GM19351 (cell line): ENCODE data around the gene HFE.

Experiments used
- ATAC-seq: cut with Tn5 transposase; IDR thresholded peaks from one replicate; pipeline ENCODE4 v1.9.1; 2021; ENCODE audit warnings: mild to moderate bottlenecking, moderate library complexity; ENCODE audit not compliant: unreplicated experiment

Gene HFE

GRCh38 chr6:26130581-26131249, 43.5 kb downstream of the HFE start:
- no peak for ATAC-seq

- ATAC-seq, result no peak
These were observed 44.4 kb downstream of the HFE start for GRCh38 chr6:26131618-26132017.

DNA sequence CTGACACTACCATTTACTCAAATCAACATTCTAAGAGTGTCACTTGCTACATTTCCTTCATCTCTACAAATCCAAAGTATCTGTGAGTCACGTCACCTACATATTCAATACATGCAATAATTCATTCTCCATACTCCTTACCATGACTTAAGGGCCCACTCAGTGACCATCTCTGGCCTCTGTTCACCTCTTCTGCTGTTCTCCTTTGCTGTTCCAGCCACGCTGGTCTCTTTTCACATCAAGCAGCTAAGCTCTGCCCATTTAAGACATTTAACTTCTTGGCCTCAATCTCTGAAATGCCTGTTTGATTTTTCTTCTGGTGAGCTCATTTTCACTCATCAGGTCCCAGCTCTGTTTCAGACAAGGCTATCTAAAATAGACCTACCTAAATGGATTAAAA, 46.5 kb downstream of the HFE start:
- ATAC-seq, result no peak

DNA sequence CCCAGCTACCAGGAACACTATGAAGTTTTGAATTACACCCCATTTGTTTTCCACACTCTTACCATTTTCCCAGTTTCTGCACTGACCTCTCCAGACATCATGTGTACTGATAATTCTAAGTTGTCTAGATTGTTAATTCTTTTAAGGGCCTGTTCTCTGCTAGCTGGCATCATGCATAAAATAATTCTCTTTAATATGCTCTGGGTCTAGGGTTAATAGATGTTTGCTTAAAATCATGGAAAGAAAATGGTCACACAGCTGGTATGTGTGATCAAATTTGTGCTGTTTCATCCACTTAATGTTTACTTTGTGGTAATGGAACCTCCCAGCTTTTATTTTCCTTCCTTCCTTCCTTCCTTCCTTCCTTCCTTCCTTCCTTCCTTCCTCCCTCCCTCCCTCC, 49.1 kb downstream of the HFE start:
- no peak for ATAC-seq

DNA sequence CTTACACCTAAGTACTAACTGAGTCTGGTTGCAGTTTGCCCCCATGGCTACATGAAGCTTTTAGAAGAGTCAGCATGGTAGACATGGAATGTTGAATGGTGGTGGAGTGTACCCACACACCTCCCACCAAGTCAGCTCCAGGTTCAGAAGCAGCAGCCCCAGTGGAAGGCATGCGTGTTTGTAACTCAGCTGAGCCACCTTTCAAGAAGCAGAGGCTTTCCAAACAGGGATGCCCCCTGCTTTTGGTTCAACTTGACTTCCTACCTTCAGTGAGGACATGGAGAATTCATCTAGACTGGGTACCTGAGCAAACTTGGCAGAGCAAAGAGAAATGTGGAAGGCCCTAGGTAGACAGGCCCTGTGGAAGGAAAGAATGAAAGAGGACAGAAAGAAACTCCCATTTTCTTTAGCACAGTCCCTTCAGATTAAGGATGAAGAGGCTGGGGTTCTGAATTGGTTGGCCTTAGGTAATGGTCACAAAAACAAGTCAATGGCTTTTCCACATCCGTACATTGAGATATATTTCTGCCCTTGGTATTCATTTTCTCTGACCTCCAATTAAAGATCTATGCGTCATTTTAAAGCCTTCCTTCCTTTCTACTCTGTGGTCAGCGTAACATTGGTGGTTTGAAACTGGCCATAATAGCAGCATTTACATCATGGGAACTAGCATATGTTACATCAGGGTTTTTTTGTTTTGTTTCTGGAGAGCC, 53.2 kb downstream of the HFE start:
- no peak for ATAC-seq

- ATAC-seq, result no peak
These were observed 53.7 kb downstream of the HFE start for GRCh38 chr6:26140967-26141294.

DNA sequence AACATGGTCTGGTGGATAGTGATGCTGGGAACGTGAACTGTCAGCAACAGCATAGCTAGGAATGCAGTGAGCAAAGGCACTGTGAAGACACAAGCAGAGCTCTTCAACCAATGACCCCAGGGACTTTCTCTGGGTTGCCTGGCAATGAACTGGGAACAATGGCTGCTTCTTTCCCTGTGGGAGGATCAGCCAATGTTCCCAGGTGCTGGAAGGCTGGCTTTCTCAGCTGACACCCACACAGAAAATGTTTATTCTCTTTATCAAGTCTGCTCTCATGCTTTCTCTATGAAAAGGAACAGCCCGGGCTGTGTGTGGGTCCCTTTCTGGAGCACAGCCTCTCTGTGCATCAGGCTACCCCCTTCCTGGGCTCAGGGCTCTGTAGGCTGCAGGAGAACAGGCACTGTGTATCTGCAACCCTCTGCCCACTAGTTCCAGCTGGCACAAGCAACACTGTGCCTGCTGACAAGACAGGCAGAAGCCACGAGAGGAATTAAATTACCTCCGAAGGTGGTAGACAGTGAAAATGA, 54.2 kb downstream of the HFE start:
- ATAC-seq, result no peak

DNA sequence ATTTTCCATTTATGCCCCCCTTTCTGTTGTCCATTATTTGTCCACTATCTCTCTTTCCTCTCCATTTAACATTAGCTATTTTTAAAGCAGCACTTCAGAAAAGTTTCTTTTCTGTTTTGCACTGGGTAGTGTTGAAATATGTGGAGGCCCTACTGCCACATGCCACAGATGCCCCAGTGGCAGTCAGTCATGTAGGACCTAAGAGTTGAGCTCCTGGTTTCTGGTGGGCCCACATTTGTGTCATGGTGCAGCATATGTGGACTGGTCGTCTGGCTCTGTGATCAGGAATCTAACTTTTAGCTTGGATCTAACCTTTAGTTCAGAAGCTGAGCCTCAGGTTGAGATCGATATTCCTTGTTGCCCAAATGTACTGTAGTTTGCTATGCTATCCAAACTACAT, 54.8 kb downstream of the HFE start:
- ATAC-seq, result no peak
